Panc1 (cell line): ENCODE data around the gene ZACN.

Source experiments
- POLR2AphosphoS5 ChIP-seq: IDR thresholded peaks from 2 replicates; pipeline ENCODE4 v1.6.1; 2012; ENCODE audit warnings: mild to moderate bottlenecking, low read depth, low read length, moderate library complexity
- SIN3A ChIP-seq: IDR thresholded peaks from 2 replicates; pipeline ENCODE4 v1.6.1; 2012; ENCODE audit warnings: low read depth, mild to moderate bottlenecking, low read length, moderate library complexity, borderline replicate concordance; ENCODE audit not compliant: insufficient read depth
- TCF7L2 ChIP-seq: IDR thresholded peaks from 2 replicates; pipeline ENCODE4 v1.6.1; 2011; ENCODE audit warnings: mild to moderate bottlenecking, low read depth, low read length, inconsistent platforms
- TF ChIP-seq, protein P1 (sequence below), 2 experiments: IDR thresholded peaks; 2 replicates each; pipeline ENCODE4 v1.6.1; 2011 to 2012; ENCODE audit warnings: low read depth in 2 of 2, control low read depth in 1 of 2, low read length in 1 of 2, mild to moderate bottlenecking in 1 of 2, moderate library complexity in 1 of 2; ENCODE audit not compliant: insufficient read depth in 1 of 2
- TF ChIP-seq, protein P2 (sequence below): fragments of 450-650 bp; IDR thresholded peaks from 2 replicates; pipeline ENCODE4 v1.5.1; 2017; ENCODE audit warnings: mild to moderate bottlenecking

DNA sequence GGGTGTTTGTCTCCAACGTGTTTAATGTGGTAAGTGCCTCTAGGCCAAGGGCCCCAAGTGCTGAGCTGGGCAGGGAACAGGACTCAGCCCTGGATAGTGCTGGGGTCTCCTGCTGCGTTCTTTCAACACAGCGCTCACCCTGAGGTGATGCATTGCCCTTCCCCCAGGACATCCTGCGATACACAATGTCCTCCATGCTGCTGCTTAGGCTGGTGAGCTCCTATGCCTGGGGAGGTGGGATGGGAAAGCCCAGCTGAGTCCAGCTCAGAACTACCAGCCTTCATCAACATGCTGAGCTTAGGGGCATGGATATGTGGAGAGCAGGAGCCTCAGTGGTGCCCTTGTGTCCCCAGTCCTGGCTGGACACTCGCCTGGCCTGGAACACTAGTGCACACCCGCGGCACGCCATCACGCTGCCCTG is 563 bp downstream of the ZACN start:
- TF ChIP-seq, protein P1, sequence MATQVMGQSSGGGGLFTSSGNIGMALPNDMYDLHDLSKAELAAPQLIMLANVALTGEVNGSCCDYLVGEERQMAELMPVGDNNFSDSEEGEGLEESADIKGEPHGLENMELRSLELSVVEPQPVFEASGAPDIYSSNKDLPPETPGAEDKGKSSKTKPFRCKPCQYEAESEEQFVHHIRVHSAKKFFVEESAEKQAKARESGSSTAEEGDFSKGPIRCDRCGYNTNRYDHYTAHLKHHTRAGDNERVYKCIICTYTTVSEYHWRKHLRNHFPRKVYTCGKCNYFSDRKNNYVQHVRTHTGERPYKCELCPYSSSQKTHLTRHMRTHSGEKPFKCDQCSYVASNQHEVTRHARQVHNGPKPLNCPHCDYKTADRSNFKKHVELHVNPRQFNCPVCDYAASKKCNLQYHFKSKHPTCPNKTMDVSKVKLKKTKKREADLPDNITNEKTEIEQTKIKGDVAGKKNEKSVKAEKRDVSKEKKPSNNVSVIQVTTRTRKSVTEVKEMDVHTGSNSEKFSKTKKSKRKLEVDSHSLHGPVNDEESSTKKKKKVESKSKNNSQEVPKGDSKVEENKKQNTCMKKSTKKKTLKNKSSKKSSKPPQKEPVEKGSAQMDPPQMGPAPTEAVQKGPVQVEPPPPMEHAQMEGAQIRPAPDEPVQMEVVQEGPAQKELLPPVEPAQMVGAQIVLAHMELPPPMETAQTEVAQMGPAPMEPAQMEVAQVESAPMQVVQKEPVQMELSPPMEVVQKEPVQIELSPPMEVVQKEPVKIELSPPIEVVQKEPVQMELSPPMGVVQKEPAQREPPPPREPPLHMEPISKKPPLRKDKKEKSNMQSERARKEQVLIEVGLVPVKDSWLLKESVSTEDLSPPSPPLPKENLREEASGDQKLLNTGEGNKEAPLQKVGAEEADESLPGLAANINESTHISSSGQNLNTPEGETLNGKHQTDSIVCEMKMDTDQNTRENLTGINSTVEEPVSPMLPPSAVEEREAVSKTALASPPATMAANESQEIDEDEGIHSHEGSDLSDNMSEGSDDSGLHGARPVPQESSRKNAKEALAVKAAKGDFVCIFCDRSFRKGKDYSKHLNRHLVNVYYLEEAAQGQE (IDR thresholded peaks at IDR 0.05; ENCODE audit: insufficient read depth in 1 of 2, low read depth in 2 of 2, low read length in 1 of 2): no peak
- TF ChIP-seq, protein P2, sequence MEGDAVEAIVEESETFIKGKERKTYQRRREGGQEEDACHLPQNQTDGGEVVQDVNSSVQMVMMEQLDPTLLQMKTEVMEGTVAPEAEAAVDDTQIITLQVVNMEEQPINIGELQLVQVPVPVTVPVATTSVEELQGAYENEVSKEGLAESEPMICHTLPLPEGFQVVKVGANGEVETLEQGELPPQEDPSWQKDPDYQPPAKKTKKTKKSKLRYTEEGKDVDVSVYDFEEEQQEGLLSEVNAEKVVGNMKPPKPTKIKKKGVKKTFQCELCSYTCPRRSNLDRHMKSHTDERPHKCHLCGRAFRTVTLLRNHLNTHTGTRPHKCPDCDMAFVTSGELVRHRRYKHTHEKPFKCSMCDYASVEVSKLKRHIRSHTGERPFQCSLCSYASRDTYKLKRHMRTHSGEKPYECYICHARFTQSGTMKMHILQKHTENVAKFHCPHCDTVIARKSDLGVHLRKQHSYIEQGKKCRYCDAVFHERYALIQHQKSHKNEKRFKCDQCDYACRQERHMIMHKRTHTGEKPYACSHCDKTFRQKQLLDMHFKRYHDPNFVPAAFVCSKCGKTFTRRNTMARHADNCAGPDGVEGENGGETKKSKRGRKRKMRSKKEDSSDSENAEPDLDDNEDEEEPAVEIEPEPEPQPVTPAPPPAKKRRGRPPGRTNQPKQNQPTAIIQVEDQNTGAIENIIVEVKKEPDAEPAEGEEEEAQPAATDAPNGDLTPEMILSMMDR: no peak
- TF ChIP-seq SIN3A (no peak), POLR2AphosphoS5 (no peak; the same call in 1 of the 2 replicates), TCF7L2 (no peak)
